HL-60/S4 treated with retinoic acid at 250 ng/mL for 4 days and 3 days (cell line): ENCODE data around the gene VPS13D.

ENCODE experiments used
- in situ Hi-C: fragments of 300-500 bp; cut with MboI; formaldehyde crosslinking; loops from 2 replicates; pipeline ENCODE4 v1.7.0; 2022; ENCODE audit warnings: low sequenced_read_pairs

Gene VPS13D

DNA sequence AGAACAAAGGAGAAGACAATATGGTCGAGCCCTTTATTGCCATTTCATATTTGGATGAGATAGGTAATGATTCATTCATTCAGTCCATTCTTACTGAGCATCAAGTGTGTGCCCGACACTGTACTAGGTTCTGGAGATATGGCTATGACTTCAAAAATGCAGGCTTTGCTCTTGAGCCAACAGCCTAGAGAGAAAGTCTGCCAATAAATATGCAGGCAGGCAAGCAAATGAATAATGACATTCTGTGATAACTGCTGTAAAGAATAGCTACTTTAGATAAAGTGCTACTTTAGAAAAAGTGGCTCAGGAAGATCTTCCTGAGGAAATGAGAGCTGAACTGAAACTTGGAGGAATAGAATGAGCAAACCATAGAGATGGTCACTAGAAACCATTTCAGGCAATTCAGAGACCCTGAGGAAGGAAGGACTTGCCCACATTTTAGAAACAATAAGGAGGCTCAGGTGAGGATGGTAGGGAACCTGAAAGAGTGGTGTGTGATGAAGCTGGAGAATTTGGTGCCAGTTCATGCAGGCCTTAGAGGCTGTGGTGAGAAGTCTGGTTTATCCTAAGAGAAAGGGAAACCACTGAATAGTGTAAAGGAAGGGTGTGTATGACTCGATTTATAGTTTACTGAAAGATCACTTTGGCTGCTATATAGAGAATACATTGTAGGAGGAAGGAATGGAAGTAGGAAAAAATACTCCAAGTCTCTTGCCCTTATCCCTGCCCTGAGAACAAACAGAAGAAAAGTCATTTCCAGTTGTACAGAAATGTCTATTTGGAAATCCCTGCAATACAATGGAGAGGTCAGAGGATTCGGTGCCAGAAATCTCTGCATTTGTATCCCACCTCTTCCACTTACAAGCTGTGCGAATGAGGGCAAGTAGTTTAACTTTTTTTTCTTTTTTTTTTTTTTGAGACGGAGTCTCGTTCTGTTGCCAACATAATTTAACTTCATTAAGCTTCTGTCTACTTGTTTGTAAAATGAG is 167.9 kb downstream of the VPS13D start:
- in situ Hi-C loops, result no loop called here

DNA sequence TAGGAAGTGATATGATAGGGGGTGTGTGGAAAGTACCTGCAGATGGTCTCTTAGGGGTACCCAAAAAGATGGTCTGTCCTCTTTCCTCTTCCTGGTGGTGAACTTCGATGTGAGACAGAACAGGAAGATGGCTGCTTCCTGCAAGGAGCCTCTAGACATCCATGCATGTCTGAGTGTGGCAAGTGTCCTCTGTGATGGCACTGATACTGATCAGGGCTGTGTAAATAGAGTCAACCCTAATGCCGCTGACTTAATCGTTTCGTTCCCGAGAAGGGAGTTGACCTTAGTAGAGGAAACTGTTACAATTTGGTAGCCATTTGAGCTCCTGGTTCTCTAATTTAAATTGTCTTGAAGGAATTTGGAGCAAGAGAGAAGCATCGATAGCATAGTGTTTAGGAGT is 168.6 kb downstream of the VPS13D start:
- in situ Hi-C loops, result no loop called here

DNA sequence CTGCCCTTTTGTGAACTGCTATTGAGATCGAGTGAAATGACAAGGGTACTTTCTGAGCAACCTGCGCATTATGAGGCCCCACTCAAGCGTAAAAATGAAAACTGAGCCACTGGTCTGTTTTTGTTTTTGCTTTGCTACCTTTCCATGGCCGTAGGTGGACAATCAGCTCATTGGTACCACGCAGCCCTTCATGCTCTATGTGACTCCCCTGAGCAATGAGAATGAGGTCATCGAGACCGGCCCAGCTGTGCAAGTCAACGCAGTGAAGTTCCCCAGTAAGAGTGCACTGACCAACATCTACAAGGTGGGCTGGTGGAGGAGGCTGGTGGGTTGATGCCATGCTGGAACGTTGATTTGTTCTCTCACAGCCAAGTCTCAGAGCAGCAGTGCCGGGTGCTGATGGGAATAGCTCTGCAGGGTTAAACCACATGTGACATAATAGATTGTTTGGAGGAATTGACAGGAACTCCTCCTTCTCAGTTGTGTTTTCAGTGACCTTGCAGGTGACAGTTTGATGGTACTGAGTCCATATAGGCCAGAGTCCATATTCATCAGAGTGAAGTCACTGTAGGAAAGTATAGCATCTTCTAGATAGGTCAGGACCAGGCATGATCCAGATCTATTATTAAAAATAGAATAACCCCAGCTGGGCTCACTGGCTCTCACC is 170.3 kb downstream of the VPS13D start:
- in situ Hi-C loops, result no loop called here

DNA sequence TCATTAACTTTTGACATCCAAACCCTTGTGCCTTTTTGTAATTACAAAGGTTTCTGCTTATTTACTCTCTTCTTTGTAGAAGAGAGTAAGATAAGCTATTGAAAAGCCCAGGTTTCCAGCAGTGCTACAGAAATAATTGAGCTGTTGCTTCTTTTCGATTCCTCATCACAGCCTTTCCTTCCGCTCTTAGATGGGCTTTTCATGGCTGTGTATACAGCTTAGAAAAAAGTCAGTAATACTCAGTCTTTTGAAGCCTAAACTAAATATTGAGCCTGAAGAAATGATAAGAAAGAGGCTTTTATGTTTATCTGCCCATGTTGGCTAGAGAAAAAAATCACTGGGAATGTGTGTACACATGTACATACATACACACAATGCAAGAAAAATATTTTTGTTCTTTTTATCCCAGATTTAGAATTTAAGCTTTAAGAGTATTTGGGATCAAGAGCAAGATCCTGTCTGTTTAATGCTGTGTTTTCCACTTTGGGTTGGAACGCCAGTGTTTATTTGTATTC is 172.4 kb downstream of the VPS13D start:
- in situ Hi-C loops, result no loop called here

DNA sequence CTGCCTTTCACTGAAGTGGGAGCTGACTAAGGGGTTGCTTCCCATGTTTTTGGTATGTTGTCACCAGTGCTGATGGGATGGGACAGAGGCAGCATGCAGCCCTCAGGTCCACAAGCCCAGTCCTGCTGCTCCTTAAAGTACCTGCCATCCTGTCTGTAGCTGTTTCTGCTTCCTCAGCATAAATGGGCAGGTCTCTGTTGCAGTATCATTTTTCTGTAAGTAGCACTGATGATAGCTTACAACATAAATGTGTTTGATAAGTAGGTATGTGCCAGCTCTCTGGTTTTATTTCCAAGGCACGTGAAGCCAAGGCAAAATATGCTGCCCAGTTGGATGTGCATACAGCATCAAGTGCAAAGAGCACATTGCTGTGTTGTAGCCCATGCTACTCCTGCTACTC is 173.0 kb downstream of the VPS13D start:
- in situ Hi-C loops, result no loop called here

DNA sequence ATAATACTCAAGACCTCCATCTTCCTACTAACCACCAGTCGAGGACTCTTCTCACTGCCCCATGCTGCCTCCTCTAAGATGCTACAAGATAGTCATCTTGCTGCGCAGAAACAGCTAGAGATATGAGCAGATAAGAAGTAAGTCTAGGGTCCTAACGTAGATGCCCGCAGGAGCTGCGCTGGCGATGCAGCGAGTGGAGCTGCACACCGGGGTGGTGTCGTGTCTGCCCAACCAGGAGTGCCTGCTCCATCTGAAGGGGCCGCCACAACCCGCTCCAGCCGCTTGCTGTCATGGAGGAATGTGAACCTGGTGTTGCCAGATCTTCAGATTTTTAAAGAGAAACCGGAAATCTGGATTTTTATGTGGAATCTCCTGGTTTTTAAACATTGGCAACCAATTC is 175.1 kb downstream of the VPS13D start:
- in situ Hi-C loops, result no loop called here

DNA sequence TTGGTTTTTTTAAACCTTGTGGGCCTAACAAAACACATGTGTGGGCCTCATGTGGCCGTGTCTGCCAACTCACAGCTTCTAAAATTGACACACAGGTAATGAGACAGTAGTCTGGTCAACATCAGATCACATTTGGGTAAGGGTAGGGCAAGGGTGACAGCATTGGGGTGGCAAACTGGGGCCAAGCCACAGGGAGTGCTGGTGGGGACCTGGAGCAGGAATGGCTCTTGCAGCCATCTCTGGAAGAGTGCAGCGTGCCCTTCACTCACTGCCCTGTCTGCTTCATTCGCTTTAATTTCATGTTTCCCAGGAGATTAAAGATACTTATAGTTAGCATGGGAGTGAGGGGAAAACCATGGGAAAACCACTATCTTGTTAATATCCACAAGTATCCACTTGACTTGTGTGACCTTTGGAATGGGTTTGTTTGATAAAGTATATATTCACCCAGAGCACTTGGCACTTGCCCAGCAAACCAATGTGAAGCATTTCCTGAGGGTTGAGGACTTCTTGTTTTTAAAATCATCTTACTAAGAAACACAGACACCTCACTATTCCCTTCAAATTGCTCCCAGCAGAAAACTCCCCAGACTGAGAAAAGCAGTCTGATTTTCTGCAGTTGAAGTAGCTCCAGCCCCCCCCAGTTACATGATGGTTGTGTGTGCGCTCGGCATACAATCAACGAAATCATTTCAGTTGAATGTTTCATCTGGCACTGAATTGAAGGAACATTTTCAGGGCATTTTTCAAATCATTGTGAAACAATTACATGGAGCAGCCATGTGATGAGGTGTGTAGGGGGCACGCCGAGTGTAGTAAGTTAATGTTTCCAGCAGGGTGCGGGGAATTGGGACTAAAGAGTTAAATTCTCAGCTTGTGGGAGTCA is 175.7 kb downstream of the VPS13D start:
- in situ Hi-C loops, result no loop called here

DNA sequence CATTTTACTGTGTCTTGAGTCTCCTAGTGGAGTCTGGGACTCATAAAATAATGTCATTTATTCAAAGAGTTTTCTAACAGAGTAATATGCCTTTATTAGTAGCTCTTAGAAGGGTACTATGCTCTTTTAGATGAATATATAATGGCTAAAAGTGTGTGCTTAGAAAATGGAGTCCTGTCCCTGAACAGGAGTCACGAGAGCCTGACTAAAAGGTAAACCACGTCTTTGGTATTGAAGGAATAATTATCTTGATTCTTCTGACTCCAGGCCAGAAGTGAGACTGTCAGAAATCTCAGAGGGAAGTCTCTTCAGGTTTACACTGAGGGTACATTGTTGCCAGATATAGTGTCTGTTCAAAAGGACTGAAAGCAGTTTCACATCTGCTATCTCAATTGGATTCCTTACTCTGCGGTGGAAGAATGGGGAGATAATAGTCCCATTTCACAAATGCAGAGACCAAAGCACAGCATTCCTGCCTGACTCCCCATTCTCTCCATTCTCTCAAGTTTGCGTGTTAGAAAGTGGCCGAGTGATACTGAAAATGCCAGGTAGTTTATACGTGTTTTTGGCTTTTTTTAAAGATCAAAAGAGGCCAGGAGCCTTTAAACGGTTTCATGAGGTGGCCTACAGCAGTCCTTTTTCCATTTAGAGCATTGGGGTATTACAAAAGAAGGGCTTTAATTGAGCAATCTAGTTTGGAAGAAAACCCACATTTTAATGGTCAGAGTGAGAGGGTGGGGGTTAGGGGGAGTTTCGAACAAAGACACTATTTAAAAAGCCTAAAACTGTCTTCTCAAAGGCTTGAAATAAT is 176.6 kb downstream of the VPS13D start:
- in situ Hi-C loops, result no loop called here

DNA sequence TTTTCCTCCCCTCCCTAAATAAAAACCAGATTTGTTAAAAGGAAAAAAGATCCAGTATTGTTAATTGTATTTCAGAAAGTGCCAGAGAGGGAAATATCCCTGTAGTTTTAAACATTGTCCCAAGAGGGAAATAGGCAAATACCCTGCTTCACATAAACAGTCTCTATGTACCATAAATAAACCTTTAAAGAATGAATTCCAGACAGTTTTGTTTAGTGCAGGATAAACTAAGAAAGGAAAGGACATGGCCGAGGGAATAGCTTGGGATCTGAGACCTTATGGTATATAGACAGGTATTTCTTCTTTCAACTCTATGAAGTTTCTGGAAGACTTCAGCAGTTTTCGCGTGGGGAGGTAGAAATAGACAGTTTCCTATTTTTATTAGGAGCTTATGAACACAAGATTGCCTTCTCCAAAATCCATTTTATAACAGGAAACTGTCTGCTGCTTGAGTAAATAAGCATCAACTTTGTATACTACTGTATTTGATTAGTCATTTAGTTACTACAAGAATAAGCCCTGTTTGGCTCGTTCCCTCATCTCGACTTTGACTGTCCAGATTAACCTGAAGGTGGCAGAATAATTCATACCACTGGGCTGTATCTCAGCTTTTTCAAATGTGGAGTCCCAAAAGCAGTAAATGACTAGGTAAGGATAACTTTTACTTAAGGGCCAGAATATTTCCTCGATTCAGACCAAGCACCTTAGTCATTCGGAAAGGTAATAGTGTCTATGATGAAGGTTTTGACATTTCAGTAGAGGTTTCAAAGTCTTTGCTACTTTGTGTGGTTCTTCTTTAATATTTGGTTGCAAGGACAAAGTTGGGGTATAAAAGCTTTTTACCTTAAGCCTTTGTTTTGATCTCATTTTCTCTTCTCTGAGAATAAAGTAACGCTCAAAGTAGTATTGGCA is 177.5 kb downstream of the VPS13D start:
- in situ Hi-C loops, result no loop called here

DNA sequence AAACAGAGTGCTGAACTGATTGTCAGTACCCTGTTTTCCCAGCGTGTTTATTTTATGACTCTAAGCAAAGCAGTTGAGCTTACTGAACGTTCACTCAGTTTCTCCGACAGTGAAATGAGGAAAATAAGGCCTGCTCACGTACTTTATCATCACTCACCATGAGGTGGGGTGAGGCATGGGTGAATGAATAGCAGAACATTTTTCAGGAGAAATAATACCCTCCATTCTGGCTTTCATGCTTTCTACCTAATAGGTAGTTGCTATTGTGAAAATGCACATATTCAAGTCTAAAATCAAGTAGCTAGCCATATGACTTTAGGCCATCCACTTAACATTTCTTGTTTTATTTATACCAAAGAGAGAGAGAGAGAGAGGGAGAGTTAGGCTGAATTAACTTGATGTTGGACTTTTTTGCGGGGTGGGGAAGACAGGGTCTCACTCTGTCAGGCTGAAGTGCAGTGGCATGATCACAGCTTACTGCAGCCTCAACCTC is 178.2 kb downstream of the VPS13D start:
- in situ Hi-C loops, result no loop called here

DNA sequence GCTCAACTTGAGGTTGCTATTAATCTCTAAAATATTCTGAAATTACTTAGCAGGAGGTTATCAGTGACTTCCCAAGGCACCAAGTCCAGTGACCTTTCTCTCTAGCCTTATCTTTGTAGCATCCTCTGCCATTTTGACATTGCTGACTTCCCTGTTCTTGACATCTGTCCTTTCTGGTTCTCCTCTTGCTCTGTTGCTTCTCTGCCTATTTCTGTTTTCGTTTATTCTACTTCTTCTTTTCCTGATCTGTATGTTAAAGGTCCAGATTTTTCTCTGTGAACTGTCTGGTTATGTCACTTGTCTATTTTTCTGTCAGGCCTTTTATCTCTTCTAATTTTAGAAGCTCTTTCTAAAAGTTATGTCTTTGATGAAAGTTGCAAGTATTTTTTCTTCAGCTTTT is 178.8 kb downstream of the VPS13D start:
- in situ Hi-C loops, result no loop called here

DNA sequence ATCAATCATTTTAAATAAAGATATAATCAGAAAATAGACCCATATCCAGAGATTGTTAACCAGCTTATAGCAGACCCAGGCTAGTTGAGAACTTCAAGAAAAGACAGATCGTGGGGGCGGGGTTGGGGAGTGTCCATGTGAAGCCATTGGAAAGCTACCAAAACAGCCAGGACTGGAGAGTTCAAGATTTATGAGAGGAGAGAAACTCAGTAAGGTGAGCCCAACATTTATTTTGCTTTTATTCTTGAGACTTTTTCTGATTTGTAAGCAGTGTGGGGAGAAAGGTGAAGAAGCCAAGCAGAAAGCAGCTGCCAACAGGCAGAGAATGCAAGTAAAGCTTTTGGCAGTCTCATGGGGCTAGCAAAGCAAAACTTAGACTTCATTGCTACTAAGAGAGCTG is 179.9 kb downstream of the VPS13D start:
- in situ Hi-C loops, result no loop called here

DNA sequence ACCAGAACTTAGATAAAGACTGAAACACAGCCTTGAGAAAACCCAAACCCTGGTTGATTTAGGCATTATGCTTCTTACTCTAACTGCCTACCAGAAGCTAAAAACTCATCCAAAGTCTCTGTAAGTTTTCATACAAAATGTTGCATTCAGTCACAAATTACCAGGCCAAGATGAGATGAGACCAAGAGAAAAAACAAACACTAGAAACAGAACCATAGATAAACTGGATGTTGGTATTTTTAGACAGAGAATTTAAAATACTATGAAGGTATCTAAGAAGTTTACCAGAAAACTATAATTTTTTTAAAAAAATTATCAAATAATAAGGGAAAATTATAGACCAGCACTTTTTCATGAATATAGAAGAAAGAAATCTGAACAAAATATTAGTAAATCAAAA is 180.5 kb downstream of the VPS13D start:
- in situ Hi-C loops, result no loop called here

DNA sequence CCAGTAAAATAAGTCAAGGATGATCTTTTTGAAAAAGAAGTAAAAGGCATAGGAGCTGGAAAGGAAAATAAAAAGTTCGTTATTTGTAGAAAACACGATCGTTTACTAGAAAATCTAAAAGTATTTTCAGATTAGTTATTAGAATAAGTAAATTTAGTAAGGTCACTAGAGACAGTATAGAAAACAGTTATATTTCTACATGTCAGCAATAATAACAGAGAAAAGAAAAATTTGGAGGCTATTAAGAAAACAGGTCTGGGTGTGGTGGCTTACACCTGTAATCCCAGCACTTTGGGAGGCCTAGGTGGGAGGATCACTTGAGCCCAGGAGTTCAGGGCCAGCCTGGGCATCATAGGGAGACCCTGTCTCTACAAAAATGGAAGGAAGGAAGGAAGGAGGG is 181.3 kb downstream of the VPS13D start:
- in situ Hi-C loops, result no loop called here

DNA sequence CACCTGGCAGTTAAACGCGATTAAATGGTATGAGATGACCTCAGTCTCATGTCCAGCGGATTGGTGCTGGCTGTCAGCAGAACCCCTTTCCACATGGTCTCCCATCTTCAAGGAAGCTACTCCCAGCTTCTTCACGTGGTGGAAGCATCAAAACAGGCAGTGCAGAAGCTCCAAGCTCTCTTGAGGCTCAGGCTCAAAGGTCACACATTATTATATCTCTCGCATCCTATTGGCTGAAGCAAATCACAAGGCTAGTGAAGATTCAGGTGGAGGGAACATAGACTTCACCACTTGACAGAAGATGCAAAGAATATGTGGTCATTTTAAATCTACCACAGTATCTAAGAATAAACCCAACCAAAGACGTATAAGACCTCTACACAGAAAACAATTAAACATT is 181.9 kb downstream of the VPS13D start:
- in situ Hi-C loops, result no loop called here

DNA sequence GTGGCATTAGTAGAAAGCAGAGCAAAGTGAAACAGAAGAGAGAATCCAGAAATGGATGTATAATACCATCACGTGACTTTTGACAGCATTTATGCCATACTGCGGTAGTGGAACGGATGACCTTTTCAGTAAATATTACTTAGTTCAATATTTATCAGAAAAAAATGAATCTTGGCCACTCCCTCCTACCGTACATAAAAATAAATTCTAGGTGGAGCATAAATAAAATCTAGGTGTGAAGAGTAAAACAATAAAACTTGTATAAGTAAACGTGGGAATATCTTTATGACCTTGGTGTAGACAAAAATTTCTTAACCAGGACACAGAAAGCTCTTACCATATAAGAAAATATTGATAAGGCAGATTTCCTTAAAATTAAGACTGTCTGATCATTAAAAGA is 182.6 kb downstream of the VPS13D start:
- in situ Hi-C loops, result no loop called here

DNA sequence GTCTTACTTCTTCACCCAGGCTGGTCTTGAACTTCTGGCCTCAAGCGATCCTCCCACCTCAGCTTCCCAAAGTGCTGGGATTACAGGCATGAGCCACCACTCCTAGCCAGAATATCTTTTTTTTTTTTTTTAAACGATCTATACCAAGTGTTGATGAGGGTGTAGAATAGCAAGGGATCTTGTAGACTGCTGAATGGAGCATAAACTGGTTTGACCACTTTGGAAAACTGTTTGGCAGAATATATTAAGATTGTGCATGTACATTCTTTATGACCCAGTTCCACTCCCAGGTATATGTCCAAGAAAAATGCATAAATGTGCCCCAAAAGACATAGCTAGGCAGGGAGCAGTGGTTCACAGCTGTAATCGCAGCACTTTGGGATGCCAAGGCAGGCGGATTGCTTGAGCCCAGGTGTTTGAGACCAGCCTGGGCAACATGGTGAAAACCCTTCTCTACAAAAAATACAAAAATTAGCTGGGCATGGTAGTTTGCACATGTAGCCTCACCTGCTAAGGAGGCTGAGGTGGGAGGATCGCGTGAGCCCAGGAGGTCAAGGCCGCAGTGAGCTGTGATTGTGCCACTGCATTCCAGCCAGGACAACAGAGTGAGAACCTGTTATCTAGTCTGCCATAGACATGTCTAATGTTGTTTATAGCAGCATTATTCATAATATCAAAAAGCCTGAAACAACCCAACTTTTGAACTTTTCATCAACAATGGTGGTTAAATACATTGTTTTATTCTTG is 184.0 kb downstream of the VPS13D start:
- in situ Hi-C loops, result no loop called here

DNA sequence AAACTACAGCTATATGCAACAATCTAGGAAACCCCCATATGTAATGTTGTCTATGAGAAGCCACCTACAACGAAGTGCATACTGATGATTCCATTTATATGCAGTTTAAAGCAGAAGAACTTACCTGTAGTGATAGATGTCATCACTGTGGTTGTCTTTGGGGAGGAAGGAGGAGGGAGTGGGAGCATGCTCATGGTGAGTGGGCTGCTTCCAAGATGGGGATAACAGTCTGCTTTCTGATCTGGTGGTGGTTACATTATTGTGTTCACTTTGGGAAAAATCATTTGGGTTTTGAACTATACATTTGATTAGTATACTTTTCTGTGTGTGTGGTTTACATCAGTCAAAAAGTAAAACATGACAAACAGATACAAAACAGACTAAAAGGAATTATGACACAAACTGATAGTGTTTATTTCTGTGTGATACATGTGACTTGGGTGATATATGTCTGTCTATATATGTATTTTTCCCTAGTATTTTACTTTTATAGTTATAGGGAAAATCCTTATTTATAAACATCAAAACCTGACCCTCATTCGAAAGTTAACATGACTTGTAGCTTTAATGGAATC is 184.7 kb downstream of the VPS13D start:
- in situ Hi-C loops, result no loop called here
